Fibroblast of lung (primary cell): ENCODE results near the gene AQP9.
A peak's percentile ranks its signal among the peaks of the same experiment; 100 is the strongest.

Experiments
- EZH2 ChIP-seq: IDR thresholded peaks from 2 replicates; pipeline ENCODE4 v1.5.1; 2012; ENCODE audit warnings: low read length, control low read depth, mild to moderate bottlenecking; ENCODE audit errors: missing control alignments
- TF ChIP-seq, protein P1 (sequence below), 2 donors: IDR thresholded peaks in 1 of 2; conservative IDR thresholded peaks in 1 of 2; 1 replicate in 1 of 2; 2 replicates in 1 of 2; pipeline ENCODE4 v1.5.1; 2011 to 2012; ENCODE audit warnings: low read length in 2 of 2, control low read depth in 1 of 2, inconsistent platforms in 1 of 2, low read depth in 1 of 2, mild to moderate bottlenecking in 1 of 2

DNA sequence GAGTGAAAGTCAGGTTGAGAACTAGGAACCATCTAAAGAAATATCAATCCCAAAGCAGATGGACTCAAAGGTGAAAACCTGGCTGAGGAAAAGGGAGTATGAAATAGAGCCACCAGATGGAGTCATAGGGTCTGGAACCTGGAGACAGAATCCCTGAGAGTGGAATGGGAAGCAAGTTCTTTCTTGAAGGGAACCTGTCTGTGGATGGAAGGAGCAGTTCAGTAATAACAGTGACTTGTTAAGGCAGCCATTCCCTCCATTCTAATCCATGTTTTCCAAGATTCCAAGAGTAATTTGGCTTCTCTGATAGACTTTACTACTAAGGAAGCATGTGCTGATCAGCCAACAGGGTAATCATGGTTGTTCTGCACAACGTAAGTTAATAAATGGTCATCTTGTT is 22.5 kb upstream of the AQP9 start:
- TF ChIP-seq, protein P1, sequence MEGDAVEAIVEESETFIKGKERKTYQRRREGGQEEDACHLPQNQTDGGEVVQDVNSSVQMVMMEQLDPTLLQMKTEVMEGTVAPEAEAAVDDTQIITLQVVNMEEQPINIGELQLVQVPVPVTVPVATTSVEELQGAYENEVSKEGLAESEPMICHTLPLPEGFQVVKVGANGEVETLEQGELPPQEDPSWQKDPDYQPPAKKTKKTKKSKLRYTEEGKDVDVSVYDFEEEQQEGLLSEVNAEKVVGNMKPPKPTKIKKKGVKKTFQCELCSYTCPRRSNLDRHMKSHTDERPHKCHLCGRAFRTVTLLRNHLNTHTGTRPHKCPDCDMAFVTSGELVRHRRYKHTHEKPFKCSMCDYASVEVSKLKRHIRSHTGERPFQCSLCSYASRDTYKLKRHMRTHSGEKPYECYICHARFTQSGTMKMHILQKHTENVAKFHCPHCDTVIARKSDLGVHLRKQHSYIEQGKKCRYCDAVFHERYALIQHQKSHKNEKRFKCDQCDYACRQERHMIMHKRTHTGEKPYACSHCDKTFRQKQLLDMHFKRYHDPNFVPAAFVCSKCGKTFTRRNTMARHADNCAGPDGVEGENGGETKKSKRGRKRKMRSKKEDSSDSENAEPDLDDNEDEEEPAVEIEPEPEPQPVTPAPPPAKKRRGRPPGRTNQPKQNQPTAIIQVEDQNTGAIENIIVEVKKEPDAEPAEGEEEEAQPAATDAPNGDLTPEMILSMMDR (conservative IDR thresholded peaks at IDR 0.05 in 1 of 2, IDR thresholded peaks at IDR 0.05 in 1 of 2; ENCODE audit: low read depth in 1 of 2, low read length in 2 of 2): peak; percentile 9 to 30
- no peak for TF ChIP-seq EZH2
